ENCODE data around the gene SULT2B1.
"Not testable (repeated sequence)": the region's sequence is repeated elsewhere in the genome, so short reads cannot be mapped to it uniquely, and the experiment has no call there.

The SULT2B1 gene

DNA sequence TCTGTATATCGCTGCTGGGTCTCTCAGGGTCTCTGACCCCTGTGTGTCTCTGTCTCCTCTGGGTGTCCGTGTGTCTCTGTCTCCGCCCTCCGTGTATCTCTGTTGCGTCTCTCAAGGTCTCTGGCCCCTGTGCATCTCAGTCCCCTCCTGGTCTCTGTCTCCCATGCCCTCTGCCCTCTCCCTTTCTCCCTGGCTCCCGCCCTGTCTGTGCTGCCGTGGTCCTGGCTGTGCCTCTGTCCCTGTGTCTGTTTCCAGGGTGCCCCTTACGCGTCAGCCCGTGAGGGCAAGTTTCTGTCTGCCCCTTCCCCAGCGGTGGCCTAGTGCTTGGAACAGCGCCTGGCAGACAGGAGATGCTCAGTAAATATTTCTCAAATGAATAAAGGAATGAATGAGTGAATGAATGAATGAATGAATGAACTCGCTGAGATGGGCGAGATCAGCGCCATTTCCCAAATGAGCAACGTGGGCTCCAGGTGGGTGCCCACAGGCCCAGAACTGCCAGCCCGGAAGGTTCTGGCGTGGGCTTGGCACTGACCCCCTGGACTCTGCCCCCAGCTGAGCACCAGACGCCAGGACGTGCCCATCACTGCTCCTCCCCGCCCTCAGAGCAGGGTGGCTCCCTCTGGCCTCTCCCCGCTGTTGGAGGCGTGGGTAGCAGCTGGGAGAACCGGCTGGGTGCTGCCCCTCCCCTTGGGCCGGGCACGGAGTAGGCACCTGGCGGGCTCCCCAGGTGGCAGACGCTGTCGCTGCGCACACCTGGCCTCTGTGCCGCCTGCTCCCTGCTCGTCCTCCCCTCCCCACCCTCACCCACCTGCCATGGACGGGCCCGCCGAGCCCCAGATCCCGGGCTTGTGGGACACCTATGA lies at the start of gene SULT2B1:
SULT2B1 (plus strand) TSS at position 736 of the 866 bp plus-strand sequence; CDS start at position 817, 81 bp downstream.
- no peak for DNase-seq (ENCODE audit: low read depth, low spot score)

DNA sequence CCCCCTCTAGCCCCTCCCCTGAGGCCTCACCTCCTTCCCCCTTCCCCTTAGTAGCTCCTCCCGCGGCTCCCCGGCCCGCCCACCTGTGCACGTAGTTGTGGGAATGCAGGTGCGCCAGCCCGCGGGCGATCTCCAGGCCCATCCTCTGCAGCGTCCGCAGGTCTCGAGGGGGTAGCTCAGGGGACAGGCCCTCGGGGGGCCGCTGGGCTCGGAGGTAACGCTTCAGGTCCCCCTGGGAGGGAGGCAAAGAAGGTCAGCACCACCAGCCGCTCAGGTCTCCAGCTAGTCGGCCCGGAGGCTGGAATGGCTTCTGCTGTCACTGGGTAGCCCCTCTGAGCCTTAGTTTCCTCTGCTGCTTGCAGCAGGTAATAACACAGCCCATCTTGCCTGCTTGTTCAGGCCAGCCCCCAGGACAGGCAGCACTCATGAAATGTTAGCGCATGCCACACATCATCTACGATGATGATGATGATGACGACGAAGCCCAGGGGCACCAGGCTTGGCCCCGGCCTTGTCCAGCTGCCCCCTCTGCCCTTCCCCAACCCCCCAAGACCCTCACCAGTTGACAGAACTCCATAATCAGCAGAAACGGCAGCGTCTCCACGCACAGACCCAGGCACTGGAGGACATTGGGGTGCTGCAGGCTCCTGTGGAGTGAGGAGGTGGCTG lies 49.5 kb upstream of the SULT2B1 start:
- no peak for DNase-seq (ENCODE audit: low read depth, low spot score)

DNA sequence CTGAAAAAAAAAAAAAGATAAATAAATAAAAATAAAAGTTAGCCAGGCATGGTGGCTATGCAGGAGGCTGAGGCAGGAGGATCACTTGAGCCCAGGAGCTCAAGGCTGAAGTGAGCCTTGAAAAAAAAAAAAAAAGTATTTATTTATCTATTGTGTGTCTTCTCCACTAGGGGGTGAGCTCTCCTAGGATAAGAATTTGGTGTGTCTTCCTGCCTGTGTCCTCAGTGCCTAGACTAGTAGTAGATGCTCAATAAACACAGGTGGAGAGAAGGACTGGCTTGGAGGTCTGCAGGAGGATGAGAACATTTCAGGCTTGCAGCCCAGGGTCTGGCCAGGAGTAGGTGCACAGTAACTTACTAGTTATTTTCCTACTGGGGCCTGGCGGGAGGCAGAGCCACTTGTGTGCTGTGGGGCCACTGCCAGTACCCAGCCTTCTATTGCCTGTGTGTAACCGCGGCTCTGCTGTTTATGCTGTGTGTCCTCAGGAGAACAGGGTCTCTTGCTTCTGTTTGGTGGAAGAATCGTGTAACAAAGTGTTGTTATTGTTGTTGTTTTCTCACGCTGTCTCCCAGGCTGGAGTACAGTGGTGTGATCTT lies 45.7 kb upstream of the SULT2B1 start:
- no peak for DNase-seq (ENCODE audit: low read depth, low spot score)

DNA sequence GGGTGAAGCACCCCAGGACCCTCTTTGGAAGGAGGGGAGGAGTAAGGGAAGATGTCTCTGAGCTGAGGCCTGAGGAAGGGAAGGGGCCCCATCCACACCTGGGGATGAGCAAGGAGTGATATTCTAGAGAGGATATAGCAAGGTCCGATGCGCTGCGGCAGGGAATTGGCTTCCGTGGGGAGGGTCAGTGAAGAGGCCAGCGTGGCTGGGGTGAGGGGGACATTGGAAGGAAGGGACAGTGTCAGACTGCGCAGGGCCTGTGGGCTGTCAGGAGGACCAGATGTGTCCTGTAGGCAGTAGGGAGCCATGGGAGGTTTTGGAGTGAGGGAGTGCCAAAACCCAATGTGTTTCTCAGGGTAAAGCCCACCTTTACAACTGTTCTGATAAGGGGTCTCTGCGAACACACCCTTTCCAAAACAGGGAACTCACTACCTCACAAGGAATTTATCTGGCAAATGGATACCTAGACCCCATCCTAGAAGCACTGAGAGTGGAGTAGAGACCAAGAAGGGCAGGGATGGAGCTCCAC lies 44.0 kb upstream of the SULT2B1 start:
- no peak for DNase-seq (ENCODE audit: low read depth, low spot score)

DNA sequence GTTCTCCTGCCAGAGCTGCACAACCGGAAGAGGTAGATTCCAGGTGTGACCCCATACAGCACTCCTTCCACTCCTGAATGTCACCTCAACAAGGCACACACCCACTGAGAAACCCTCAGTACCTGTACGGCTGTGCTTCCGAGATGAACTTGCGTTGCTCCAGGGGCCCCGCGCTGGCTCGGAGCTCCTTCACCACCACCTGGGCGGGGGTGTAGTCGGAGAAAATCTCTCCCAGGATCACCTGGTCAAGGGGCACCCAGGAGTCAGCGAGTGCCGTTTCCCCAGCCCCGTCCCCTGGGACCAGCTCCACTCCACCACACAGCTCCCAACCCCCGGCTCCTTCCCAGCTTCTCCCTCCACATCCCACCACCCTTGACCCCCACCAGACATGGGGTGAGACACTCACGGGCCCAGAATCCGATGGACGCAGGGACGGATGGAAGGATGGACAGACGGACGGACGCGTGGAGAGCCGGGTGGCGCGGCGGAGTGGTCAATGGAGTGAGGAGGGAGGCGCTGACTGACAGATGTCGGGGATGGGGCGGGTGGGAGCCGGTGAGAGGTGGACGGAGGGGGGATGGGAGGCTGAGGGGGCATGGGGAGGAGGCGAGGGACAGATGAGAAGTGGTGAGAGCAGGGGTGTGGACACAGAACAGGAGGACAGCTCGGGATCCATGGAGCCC lies 43.1 kb upstream of the SULT2B1 start:
- DNase-seq (ENCODE audit: low read depth, low spot score) = no peak

DNA sequence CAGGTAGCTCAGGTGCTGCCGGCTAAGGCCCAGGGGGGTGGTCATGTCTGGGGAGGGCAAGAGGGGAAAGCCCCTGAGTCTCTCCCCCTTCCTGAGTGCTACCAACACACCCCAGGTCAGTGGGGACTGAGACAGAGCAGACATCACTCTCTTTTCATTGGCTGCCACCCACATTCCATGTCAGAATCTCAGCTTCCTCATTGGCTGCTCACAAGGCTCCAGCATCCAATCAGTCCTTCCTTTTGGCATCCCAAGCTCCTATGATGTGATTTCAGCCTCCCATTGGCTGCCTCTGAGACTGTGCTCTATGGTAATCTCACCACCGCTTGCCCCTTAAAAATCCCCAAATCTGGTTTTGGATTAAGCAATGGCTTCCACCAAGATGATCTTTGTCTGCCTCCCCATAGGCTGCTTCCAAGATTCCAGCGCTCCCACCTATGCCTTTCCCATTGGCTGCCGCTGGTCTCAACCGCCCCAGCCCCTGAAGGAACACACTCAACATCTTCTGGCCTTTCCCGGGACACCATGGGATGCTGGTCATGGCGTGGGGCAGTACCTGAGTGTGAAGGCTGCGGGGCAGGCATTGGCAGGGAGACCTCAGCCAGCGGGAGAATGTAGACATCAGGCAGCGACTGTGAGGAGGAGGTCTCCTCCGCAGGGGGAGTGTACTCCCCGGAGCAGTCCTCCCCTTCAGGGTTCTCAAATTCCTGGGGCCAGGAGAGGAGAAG lies 42.3 kb upstream of the SULT2B1 start:
- DNase-seq (ENCODE audit: low read depth, low spot score) = no peak

DNA sequence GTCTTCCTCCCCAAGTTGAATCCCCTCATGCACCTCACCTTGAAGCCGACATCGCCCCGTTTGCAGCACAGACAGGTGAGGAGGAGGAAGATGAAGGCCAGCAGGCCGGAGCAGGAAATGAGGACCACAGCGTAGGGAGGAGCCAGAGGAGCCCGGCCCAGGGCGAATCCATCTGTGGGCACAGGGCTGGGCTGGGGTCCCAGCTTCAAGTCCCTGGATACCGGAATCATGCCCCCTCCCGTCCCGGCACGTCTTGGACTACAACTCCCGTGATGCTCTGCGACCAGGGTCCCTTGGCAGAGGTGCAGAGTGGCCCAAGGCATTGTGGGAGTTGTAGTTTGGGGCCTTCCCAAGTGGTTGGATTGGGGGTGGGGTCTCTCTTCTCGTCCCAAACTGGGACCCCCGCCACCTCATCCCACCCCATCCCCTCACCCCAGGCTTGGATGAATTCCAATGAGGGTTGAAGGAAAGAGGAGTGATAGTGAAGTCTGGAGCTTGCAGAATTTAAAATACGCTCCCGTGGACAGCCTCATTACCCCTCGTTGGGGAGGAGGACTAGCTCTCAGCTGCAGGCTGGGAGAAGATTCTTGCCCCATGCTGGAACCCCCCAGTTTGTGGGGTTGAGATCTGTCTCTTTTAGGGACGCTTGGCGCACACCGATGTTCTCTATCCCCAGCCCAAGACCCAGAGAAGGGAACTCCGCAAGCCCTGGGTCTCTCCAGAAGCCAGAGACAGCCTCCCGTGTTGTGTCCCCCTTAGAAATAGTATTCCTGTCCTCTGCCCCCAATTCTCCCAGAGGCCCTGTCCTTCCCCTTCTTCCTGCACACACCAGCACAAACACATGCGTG lies 41.3 kb upstream of the SULT2B1 start:
- DNase-seq (ENCODE audit: low read depth, low spot score) = no peak

DNA sequence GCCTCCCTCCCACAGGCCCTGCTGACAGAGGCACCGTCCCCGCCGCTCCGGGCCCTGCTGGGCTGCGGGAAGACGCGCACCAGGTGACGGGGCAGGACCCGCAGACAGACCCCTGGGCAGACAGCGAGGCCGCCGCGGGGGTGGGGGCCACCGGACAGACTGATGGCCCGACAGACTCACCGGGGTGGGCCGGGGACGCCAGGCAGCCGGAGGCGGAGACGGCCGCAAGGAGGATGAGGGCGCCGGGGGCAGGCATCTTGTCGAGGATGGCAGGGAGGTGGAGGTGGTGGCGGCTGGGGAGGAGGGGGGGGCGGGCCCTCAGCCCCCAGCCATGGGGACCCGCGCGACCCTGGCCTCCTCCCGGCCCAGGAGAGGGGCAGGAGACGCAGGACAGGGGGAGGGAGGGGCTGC lies 40.6 kb upstream of the SULT2B1 start:
- DNase-seq (ENCODE audit: low read depth, low spot score) = no peak

DNA sequence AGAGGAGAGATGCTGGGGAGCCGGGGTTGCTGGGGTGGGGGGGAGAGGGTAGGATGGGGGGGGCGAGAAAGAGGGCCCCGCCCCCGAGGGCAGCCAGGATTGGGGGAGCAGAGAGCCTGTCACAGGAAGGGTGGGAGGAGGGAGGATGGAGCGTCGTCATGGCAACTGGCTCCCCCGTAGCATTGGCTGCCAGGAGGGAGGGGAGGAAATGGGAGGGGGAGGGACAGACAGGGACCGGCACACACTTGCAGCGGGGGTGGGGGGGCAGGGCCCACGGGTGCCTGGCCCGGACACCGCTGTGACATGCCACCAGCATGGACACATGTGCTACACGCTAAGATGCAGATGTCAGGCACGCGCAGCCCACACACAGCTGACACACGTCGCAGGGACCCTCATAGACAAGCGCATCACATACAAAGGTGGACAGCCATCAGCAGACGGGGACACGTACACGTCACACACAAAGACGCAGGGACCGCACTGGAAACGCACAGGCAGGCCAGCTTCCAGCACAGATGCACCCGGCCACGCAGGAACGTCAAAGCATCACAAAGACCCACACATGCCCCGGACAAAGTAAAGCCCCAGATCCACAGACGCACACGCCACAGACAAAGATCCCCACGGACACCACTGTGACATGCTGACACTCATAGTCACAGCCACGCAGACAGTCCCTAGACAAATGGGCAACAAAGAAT lies 40.0 kb upstream of the SULT2B1 start, which contains the start of gene LMTK3:
LMTK3 (minus strand) TSS at position 36 of the 704 bp plus-strand sequence. CDS start 259 bp downstream, outside the sequence.
- DNase-seq (ENCODE audit: low read depth, low spot score) = no peak

DNA sequence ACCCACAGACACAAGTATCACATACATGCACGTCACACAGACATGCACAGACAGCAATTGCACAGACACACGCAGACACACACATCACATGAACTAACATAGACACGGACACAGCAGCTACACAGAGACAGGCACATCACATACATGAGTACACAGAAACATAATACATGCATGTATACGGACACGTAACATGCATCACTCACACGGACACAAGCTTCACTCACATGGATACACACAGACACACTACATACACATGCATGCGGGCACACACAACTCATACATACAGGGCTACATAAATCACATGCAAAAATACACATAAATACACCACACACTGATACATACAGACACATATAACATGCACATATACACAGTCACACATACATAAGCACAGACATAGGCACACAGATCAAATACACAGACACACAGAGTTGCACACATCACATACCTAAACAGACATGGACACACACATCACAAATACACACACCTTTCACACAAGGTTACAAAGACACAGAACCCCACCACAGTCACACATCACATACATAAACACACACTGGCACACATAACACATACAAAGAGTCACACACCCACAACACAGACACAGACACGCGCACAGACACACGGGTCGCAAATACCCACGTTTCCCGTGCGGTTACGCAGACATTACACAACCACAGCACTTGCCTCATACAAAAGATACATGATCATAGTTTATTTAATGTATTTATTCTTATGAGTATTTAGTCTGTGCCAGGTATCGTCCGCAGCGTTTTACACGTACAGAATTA lies 39.3 kb upstream of the SULT2B1 start:
- no peak for DNase-seq (ENCODE audit: low read depth, low spot score)

DNA sequence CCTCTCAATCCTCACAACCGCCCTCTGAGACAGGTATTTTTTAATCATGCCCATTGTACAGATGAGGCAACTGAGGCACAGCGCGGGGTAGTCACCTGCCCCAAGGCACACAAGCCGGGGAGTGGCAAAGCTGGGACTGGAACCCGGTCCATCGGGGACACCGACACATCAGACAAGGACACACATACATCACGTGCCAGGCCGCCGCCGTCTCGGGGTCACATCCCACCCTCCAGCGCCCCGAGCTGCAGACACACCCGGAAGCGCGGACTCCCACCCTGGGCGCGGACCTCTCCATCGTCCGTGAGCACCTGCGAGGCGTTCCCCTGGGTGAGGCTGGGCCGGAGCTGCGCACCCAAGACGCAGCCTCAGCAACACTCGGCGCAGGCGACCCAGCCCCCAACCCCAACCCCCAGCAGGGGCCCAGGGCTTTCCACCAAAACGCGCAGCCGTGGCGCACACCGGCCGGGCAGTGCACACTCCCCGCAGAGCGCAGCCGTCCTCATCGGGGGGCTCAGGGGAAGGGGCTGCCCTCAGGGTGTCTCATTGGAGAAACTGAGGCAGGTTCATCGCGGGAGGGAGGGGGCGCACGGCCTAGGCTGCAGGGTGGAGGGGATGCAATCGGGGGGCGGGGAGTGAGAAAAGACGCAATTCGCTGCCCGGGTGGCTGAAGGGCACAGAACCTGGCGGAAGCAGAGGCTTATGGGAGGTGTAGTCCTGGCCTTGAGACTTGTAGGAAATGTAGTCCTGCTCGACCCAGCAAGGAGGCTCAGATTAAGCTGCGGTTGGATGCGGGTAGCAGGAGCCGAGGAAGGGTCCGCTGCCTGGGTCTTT lies 38.5 kb upstream of the SULT2B1 start:
- DNase-seq (ENCODE audit: low read depth, low spot score) = no peak

DNA sequence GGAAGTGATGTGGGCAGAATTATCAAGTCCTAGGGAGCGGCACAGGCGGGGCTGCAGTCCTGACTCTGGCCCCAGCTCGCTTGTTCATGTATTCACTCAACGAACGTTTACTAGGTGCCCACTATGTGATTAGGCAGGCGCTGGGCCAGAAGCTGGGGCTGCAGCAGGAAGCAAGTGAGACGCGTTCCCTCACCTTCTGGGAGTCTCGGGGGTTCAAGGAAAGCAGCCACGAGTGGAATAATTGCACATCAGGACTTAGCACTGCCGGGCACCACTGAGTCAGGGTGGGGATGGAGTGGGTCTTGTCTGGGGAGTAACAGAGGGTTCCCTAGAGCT lies 37.9 kb upstream of the SULT2B1 start:
- no peak for DNase-seq (ENCODE audit: low read depth, low spot score)

DNA sequence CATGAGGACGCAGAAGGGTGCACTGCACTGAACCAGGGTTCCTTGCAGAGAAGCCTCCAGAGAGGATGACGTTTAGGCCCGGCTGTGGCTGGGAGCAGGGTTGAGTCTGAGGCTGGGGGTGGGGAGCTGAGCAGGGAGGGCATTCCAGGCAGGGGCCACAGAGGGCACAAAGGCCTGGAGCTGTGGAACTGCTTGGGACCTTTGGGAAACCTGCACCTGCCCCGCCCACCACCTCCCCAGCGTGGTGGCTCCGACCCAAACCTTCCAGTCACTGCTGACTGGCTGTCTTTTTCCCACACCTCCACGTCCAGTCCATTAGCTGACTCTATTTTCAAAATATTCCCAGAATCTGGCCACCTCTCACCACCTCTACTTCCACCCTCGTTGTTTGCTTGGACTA lies 35.4 kb upstream of the SULT2B1 start:
- no peak for DNase-seq (ENCODE audit: low read depth, low spot score)

DNA sequence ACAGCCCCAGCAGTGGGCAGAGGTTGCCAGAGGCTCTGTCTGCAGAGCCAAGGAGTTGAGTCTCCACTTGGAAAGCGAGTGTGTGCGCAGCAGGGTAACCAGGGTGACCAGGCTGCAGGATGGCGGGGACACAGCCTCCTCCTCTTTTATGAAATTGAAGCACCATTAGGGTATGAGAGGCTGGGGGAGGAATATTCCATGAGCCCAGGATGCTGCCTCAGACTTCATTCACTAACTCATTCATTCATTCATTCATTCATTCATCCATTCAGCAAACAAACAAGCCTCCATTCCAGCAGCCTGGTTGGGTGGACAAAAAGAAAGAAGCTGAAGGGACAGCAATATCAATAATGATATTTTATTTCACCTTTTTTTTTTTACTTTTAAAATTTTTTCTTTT lies 33.8 kb upstream of the SULT2B1 start:
- no peak for DNase-seq (ENCODE audit: low read depth, low spot score)

DNA sequence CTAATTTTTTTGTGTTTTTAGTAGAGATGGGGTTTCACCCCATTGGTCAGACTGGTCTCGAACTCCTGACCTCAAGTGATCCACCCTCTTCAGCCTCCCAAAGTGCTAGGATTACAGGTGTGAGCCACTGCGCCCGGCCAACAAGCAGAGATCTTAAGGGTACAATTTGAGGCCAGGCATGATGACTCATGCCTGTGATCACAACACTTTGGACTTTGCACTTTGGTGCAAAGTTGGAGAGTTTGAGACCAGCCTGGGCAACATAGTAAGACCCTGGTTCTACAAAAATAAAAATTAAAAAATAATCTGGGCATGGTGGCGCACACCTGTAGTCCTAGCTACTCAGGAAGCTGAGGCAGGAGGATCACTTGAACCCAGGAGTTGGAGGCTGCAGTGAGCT lies 32.5 kb upstream of the SULT2B1 start:
- not testable (repeated sequence) for DNase-seq (ENCODE audit: low read depth, low spot score)

DNA sequence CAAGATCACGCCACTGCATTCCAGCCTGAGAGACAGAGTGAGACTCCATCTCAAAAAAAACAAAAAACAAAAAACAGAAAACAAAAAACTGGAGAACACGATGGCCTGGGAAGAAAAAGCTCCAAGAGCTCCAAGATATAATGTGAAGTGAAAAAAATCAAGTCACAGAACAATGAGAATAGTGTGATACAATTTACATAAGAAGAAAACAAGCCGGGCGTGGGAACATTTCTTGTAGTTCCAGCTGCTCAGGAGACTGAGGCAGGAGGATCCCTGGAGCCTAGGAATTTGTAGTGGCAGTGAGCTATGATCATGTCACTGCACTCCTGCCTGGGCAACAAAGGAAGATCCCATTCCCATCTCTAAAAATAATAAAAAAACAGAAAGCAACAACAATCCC lies 31.8 kb upstream of the SULT2B1 start:
- DNase-seq (ENCODE audit: low read depth, low spot score) = no peak

DNA sequence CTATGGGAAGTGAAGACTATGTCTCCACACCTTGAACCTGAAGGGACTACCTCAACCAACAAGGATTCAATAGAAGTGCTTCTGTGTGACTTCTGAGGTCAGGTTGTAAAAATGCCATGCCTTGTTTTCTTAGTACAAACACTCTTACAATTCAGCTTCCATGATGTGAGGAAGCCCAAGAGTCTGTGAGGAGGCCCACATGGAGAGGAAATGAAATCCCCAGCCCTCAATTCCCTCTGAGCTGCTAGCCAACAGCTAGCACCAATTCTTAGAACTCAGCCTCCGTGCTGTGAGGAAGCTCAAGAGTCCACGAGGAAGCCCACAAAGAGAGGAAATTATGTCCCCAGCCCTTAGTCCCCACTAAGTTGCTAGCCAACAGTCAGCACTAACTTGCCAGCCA lies 27.8 kb upstream of the SULT2B1 start:
- no peak for DNase-seq (ENCODE audit: low read depth, low spot score)

DNA sequence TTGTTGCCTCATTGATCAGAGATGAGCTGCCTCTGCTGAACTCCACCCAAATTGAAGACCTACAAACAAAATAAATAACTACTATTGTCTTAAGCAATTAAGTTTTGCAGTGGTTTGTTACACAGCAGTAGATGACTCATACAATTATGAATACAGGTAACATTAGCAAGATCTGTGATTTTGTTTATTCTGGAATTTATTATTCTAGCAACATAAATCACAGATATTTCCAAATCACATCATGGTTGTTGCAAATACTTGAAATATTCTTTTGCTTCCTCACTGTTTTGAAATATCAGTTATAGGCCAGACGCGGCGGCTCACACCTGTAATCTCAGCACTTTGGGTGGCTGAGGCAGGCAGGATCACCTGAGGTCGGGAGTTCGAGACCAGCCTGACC lies 27.2 kb upstream of the SULT2B1 start:
- no peak for DNase-seq (ENCODE audit: low read depth, low spot score)
